A673 (cell line): ENCODE results near the gene GPC6. TPM values are rescaled to one million over a fixed set of nuclear protein-coding genes. Genes with fewer than 3 reads are reported as not detected.

Source experiments
- BruUV-seq: library from RNA; stranded (reverse); fragments of 400-500 nt; replicated peaks from 2 replicates; lab custom pipeline; 2021; lab: Mats Ljungman, UMichigan
- CTCF ChIA-PET: fragments of 300-600 bp; sonication (Branson Sonifier 250); formaldehyde crosslinking; loops from one replicate; lab custom pipeline; 2022; ENCODE audit warnings: antibody characterized with exemption; lab: Charles Lee
- POLR2A ChIA-PET: fragments of 300-600 bp; sonication (Branson Sonifier 250); formaldehyde crosslinking; loops from one replicate; lab custom pipeline; 2022; ENCODE audit warnings: antibody characterized with exemption; ENCODE audit not compliant: low non-redundant PET; lab: Charles Lee
- DNase-seq: peaks from one replicate; pipeline ENCODE4 v3.0.0-alpha.2; 2015; ENCODE audit warnings: low spot score
- H3K27ac ChIP-seq: fragments of 200-600 bp; sonication (generic); 2 replicates; pipeline ENCODE4 v1.5.1; 2016; ENCODE audit warnings: mixed run types, low read depth, mild to moderate bottlenecking, mixed read lengths, antibody characterized with exemption, low read length; ENCODE audit not compliant: poor library complexity, severe bottlenecking
- H3K27me3 ChIP-seq: fragments of 200-600 bp; sonication (generic); replicated peaks from 2 replicates; pipeline ENCODE4 v1.6.1; 2017; ENCODE audit warnings: mixed run types, low read depth, mild to moderate bottlenecking, mixed read lengths, antibody characterized with exemption, low read length; ENCODE audit not compliant: insufficient read depth, poor library complexity
- H3K36me3 ChIP-seq: fragments of 200-600 bp; sonication (generic); 2 replicates; pipeline ENCODE4 v1.6.1; 2016; ENCODE audit warnings: mixed run types, mild to moderate bottlenecking, mixed read lengths, antibody characterized with exemption, low read length; ENCODE audit not compliant: insufficient read depth, poor library complexity, severe bottlenecking
- H3K4me1 ChIP-seq: fragments of 200-600 bp; sonication (generic); 2 replicates; pipeline ENCODE4 v1.6.1; 2017; ENCODE audit warnings: mixed run types, mild to moderate bottlenecking, mixed read lengths, antibody characterized with exemption, low read length; ENCODE audit not compliant: insufficient read depth, poor library complexity, severe bottlenecking
- H3K4me3 ChIP-seq: fragments of 200-600 bp; sonication (generic); 2 replicates; pipeline ENCODE4 v1.5.1; 2016; ENCODE audit warnings: low read depth, mixed run types, mild to moderate bottlenecking, mixed read lengths, low read length; ENCODE audit not compliant: poor library complexity, severe bottlenecking
- H3K9me3 ChIP-seq: fragments of 200-600 bp; sonication (generic); 2 replicates; pipeline ENCODE4 v1.6.1; 2016; ENCODE audit warnings: mixed run types, low read depth, mild to moderate bottlenecking, mixed read lengths, antibody characterized with exemption, low read length; ENCODE audit not compliant: poor library complexity, severe bottlenecking
- CTCF ChIP-seq: fragments of 300-800, 200-600 bp; sonication (generic); conservative IDR thresholded peaks from 2 replicates; pipeline ENCODE4 v1.5.1; 2017; ENCODE audit warnings: low read depth, mild to moderate bottlenecking, antibody characterized with exemption, low read length, moderate library complexity, mixed read lengths
- EZH2 ChIP-seq: fragments of 200-600 bp; sonication (generic); IDR thresholded peaks from 2 replicates; pipeline ENCODE4 v1.6.1; 2017; ENCODE audit warnings: borderline replicate concordance, low read depth, mild to moderate bottlenecking, mixed read lengths, antibody characterized with exemption, low read length; ENCODE audit not compliant: poor library complexity, severe bottlenecking
- intact Hi-C: fragments of 100-400 bp; cut with micrococcal nuclease; formaldehyde crosslinking; loops from one replicate; pipeline ENCODE4 v1.10.0; 2022; ENCODE audit not compliant: unreplicated experiment
- total RNA-seq: library from RNA; stranded (reverse); gene quantifications from 2 replicates; pipeline ENCODE4 v1.2.3, GENCODE V29; 2021

GPC6 gene
- total RNA-seq, 1 experiment from 2014 or later = 23.3 TPM

DNA sequence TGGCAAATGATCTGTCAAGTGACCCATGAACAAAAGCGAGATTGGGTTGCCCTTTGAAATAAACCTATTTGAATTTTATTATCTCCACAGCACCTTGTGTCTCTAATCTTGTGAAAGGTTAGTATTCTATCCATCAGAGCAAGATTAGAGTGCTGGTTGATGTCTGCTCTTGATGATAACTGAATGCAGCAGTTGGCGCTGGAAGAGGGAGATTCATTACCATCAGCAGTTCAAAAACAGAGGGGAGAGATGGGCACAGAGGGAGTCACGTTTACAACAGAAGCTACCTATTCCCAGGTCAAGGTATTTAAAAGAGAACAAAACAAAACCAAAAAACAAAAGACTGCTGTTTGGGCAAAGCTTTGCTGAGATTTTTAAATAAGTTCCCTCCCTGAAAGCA is 588.1 kb downstream of the GPC6 start:
- no peak overlapping the region for H3K4me3 ChIP-seq
- TF ChIP-seq EZH2 = no peak
- no peak for TF ChIP-seq CTCF
- BruUV-seq = no TSS peak
- H3K36me3 ChIP-seq = no peaks in the 10 kb centered on the region
- POLR2A ChIA-PET = no interaction called here
- no peak for DNase-seq
- H3K9me3 ChIP-seq = no peaks in the 10 kb centered on the region
- H3K27ac ChIP-seq = no peak overlapping the region
- H3K27me3 ChIP-seq = no peaks in the 10 kb centered on the region
- intact Hi-C loops = no loop called here
- H3K4me1 ChIP-seq = no peaks in the 10 kb centered on the region
- CTCF ChIA-PET = no interaction called here

DNA sequence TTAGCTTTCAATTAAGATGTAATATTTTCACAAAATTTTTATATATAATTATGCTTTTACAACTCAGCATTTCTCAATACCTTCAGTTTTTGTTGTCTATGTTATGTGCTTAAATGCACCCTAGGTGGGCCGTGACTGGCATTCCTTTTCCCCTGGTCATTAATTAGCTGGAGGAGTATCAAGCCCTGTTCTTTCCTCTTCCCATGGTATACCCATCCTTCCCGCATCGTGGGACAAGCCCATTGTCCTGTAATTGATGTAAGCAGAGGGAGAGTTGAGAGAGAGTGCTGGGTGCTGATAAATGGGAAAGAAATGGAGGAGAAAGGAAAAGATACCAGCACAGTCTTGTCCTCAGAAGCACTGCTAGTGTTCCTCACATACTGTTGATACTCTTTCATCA is 591.7 kb downstream of the GPC6 start:
- no TSS peak for BruUV-seq
- no peak overlapping the region for H3K27ac ChIP-seq
- no peak overlapping the region for H3K4me3 ChIP-seq
- H3K9me3 ChIP-seq = no peaks in the 10 kb centered on the region
- no peaks in the 10 kb centered on the region for H3K27me3 ChIP-seq
- H3K4me1 ChIP-seq = peaks cover 7% of the 10 kb centered on the region
- ChIA-PET CTCF (no interaction called here), POLR2A (no interaction called here)
- H3K36me3 ChIP-seq = no peaks in the 10 kb centered on the region
- DNase-seq = peak; percentile 4
- TF ChIP-seq EZH2 = no peak
- no peak for TF ChIP-seq CTCF
- intact Hi-C loops = no loop called here

GRCh38 chr13:93819331-93819890 is 592.8 kb downstream of the GPC6 start:
- POLR2A ChIA-PET = no interaction called here
- intact Hi-C loops = no loop called here
- DNase-seq = no peak
- Histone ChIP-seq H3K27me3 (no peaks in the 10 kb centered on the region), H3K4me3 (no peak overlapping the region), H3K4me1 (peaks cover 7% of the 10 kb centered on the region), H3K36me3 (no peaks in the 10 kb centered on the region), H3K9me3 (no peaks in the 10 kb centered on the region), H3K27ac (no peak overlapping the region)
- no peak for TF ChIP-seq EZH2
- no peak for TF ChIP-seq CTCF
- BruUV-seq = no TSS peak
- CTCF ChIA-PET = no interaction called here
